IMR-90 (cell line): ENCODE results near the gene CLNS1A. TPM values are rescaled to one million over a fixed set of nuclear protein-coding genes. Genes with fewer than 3 reads are reported as not detected.

Source experiments
- ATAC-seq: fragments of 200-7000 bp; cut with Tn5 transposase; 2 replicates; pipeline ENCODE4 v1.9.1; 2020; ENCODE audit warnings: low read depth, mild to moderate bottlenecking, moderate library complexity
- BruUV-seq: library from RNA; stranded (reverse); fragments of 400-500 nt; replicated peaks from 2 replicates; lab custom pipeline; 2021; lab: Mats Ljungman, UMichigan
- CTCF ChIA-PET: fragments of 300-600 bp; formaldehyde crosslinking; extraction: SDS; loops from one replicate; lab custom pipeline; 2021; ENCODE audit warnings: antibody characterized with exemption; lab: Yijun Ruan, JAX
- POLR2A ChIA-PET: fragments of 300-600 bp; sonication (Branson Sonifier 250); formaldehyde crosslinking; loops from one replicate; lab custom pipeline; 2022; ENCODE audit warnings: antibody characterized with exemption; ENCODE audit not compliant: unreplicated experiment; lab: Charles Lee
- DNase-seq: peaks from one replicate; pipeline ENCODE4 v3.0.0; 2013
- H2AFZ ChIP-seq: replicated peaks from 2 replicates; pipeline ENCODE3; 2013; ENCODE audit warnings: low read length, mild to moderate bottlenecking; ENCODE audit not compliant: poor library complexity
- H2AK5ac ChIP-seq: 2 replicates; pipeline ENCODE4 v1.6.1; 2013; ENCODE audit warnings: low read depth, low read length, inconsistent platforms
- H2AK9ac ChIP-seq: replicated peaks from 2 replicates; pipeline ENCODE3; 2013; ENCODE audit warnings: mild to moderate bottlenecking, low read depth, low read length, moderate library complexity; ENCODE audit not compliant: poor library complexity
- H2BK120ac ChIP-seq: 2 replicates; pipeline ENCODE4 v1.6.1; 2013; ENCODE audit warnings: low read depth, low read length, inconsistent platforms
- H2BK15ac ChIP-seq: 3 replicates; pipeline ENCODE4 v1.6.1; 2013; ENCODE audit warnings: low read depth, low read length, inconsistent platforms
- H2BK20ac ChIP-seq: 2 replicates; pipeline ENCODE4 v1.6.1; 2013; ENCODE audit warnings: low read depth, mild to moderate bottlenecking, inconsistent platforms, low read length, moderate library complexity
- H2BK5ac ChIP-seq: 2 replicates; pipeline ENCODE4 v1.6.1; 2013; ENCODE audit warnings: mild to moderate bottlenecking, low read depth, low read length, inconsistent platforms; ENCODE audit not compliant: poor library complexity, severe bottlenecking
- H3K14ac ChIP-seq: replicated peaks from 2 replicates; pipeline ENCODE4 v1.6.1; 2013; ENCODE audit warnings: low read depth, low read length, inconsistent platforms
- H3K18ac ChIP-seq: 2 replicates; pipeline ENCODE4 v1.6.1; 2013; ENCODE audit warnings: low read depth, low read length, control low read depth
- H3K23ac ChIP-seq: 2 replicates; pipeline ENCODE4 v1.6.1; 2013; ENCODE audit warnings: low read depth, low read length, inconsistent platforms
- H3K27ac ChIP-seq: 2 replicates; pipeline ENCODE4 v1.5.1; 2013; ENCODE audit warnings: mild to moderate bottlenecking, control low read depth, low read length; ENCODE audit not compliant: insufficient read depth
- H3K27me3 ChIP-seq: 2 replicates; pipeline ENCODE4 v1.6.1; 2013; ENCODE audit warnings: low read length; ENCODE audit not compliant: control insufficient read depth, insufficient read depth
- H3K36me3 ChIP-seq: 2 replicates; pipeline ENCODE4 v1.6.1; 2013; ENCODE audit warnings: low read length, mixed read lengths; ENCODE audit not compliant: control insufficient read depth, insufficient read depth
- H3K4ac ChIP-seq: 2 replicates; pipeline ENCODE4 v1.6.1; 2013; ENCODE audit warnings: low read depth, low read length, inconsistent platforms
- H3K4me1 ChIP-seq: 2 replicates; pipeline ENCODE4 v1.6.1; 2013; ENCODE audit warnings: low read length, mixed read lengths; ENCODE audit not compliant: control insufficient read depth, insufficient read depth
- H3K4me2 ChIP-seq: 2 replicates; pipeline ENCODE4 v1.6.1; 2013; ENCODE audit warnings: low read depth, mild to moderate bottlenecking, control low read depth, low read length, moderate library complexity
- H3K4me3 ChIP-seq: 2 replicates; pipeline ENCODE4 v1.5.1; 2013; ENCODE audit warnings: low read depth, mild to moderate bottlenecking, control low read depth, low read length, moderate library complexity; ENCODE audit not compliant: insufficient read depth
- H3K56ac ChIP-seq: 2 replicates; pipeline ENCODE4 v1.6.1; 2013; ENCODE audit warnings: low read length, inconsistent platforms; ENCODE audit not compliant: insufficient read depth; ENCODE audit errors: extremely low read depth
- H3K79me1 ChIP-seq, 2 experiments: 2 replicates each; pipeline ENCODE4 v1.6.1; 2013; ENCODE audit warnings: low read length in 2 of 2, inconsistent platforms in 1 of 2, low read depth in 1 of 2
- H3K9ac ChIP-seq: 2 replicates; pipeline ENCODE4 v1.6.1; 2013; ENCODE audit warnings: low read depth, low read length, control low read depth
- H3K9me1 ChIP-seq: 2 replicates; pipeline ENCODE4 v1.6.1; 2013; ENCODE audit warnings: low read length, inconsistent platforms; ENCODE audit not compliant: insufficient read depth
- H3K9me3 ChIP-seq: 2 replicates; pipeline ENCODE4 v1.6.1; 2013; ENCODE audit warnings: low read length; ENCODE audit not compliant: control insufficient read depth, insufficient read depth
- H4K20me1 ChIP-seq: 2 replicates; pipeline ENCODE4 v1.6.1; 2013; ENCODE audit warnings: low read length, inconsistent platforms; ENCODE audit not compliant: insufficient read depth
- H4K5ac ChIP-seq: 2 replicates; pipeline ENCODE4 v1.6.1; 2013; ENCODE audit warnings: mild to moderate bottlenecking, low read depth, low read length, control low read depth
- H4K8ac ChIP-seq, 2 experiments: 2 replicates each; pipeline ENCODE4 v1.6.1; 2013; ENCODE audit warnings: low read depth in 2 of 2, low read length in 2 of 2, control low read depth in 1 of 2, inconsistent platforms in 1 of 2
- H4K91ac ChIP-seq: 2 replicates; pipeline ENCODE4 v1.6.1; 2013; ENCODE audit warnings: low read depth, low read length, inconsistent platforms; ENCODE audit not compliant: insufficient read depth
- FOS ChIP-seq: fragments of 150-350 bp; IDR thresholded peaks from 2 replicates; pipeline ENCODE4 v1.6.1; 2016; ENCODE audit warnings: low read depth, low read length
- dilution Hi-C: fragments of 300-500 bp; cut with HindIII; formaldehyde crosslinking; loops from one replicate; pipeline ENCODE4 v1.14.3; 2018; ENCODE audit warnings: low sequenced_read_pairs; ENCODE audit not compliant: unreplicated experiment
- in situ Hi-C: fragments of 300-500 bp; cut with MboI; formaldehyde crosslinking; loops from 3 replicates; pipeline ENCODE4 v1.14.3; 2019; ENCODE audit warnings: low sequenced_read_pairs, inconsistent platforms, mixed read lengths
- intact Hi-C: fragments of 100-400 bp; cut with micrococcal nuclease; formaldehyde crosslinking; loops from 2 replicates; pipeline ENCODE4 v1.10.0; 2022
- polyA plus RNA-seq, 3 experiments: library from polyadenylated mRNA; depleted of rRNA; stranded (reverse); fragments of >200 nt; gene quantifications; 2 replicates each; pipeline ENCODE4 v1.2.3, GENCODE V29; 2012; ENCODE audit warnings: low replicate concordance in 1 of 3
- total RNA-seq: library from RNA; depleted of rRNA; stranded (reverse); fragments of >200 nt; gene quantifications from 2 replicates; pipeline ENCODE4 v1.2.3, GENCODE V29; 2012
- TF ChIP-seq, protein P1 (sequence below): fragments of 150-350 bp; IDR thresholded peaks from 2 replicates; pipeline ENCODE4 v1.6.1; 2017; ENCODE audit warnings: mild to moderate bottlenecking, antibody characterized with exemption, low read length, low read depth

The CLNS1A gene
- total and polyA plus RNA-seq, 2 of the 4 experiments (the other 2 are of a cell fraction), result 66.7 to 97.0 TPM

DNA sequence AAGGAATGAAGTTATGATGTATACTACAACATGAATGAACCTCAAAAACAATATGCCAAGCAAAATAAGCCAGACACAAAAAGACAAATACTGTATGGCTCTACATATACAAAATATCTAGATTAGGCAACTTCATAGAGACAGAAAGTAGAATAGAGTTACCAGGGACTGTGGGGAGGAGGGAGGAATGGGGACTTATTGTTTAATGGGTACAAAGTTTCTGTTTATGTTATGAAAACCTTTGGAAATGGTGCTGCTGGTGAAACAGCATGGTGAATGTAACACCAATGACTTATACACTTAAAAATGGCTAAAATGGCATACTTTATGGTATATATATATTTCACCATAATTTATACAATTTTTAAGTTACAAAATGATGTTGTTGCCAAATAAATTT lies 43.7 kb downstream of the CLNS1A start:
- Histone ChIP-seq H3K4me3 (no peak overlapping the region), H3K23ac (no peak overlapping the region), H2BK15ac (no peak overlapping the region), H3K27me3 (no peaks in the 10 kb centered on the region), H3K4me1 (peaks cover 2% of the 10 kb centered on the region; the same call in 1 of the 2 replicates), H3K14ac (no peak overlapping the region), H4K20me1 (no peaks in the 10 kb centered on the region), H3K9me3 (no peaks in the 10 kb centered on the region), H3K27ac (no peak overlapping the region), H2AK5ac (no peak overlapping the region), H3K4ac (no peak overlapping the region), H3K9me1 (no peaks in the 10 kb centered on the region; the same call in 1 of the 2 replicates), H3K9ac (no peak overlapping the region), H3K36me3 (no peaks in the 10 kb centered on the region), H4K5ac (no peak overlapping the region), H2BK120ac (no peak overlapping the region), H4K8ac (no peak overlapping the region), H2BK5ac (no peak overlapping the region), H3K18ac (no peak overlapping the region), H3K56ac (no peak overlapping the region), H3K79me1 (0 out of 4 replicates have a peak, but pooled peaks cover 0 to 5% of the 10 kb centered on the region in 2 experiments), H4K91ac (no peak overlapping the region), H2AK9ac (no peak overlapping the region), H3K4me2 (no peak overlapping the region), H2AFZ (no peak overlapping the region), H2BK20ac (no peak overlapping the region)
- no peak for ATAC-seq
- ChIA-PET POLR2A (no interaction called here), CTCF (interaction anchor here (0.6 to 1.5 kb wide), 2 partner anchors 11 to 322 kb away, joined by 4 to 5 read pairs; no protein-coding TSS in a partner anchor)
- intact Hi-C loops (no loop called here), in situ Hi-C loops (no loop called here), dilution Hi-C loops (no loop called here)
- no peak for DNase-seq
- no peak for TF ChIP-seq FOS
- TF ChIP-seq, protein P1, sequence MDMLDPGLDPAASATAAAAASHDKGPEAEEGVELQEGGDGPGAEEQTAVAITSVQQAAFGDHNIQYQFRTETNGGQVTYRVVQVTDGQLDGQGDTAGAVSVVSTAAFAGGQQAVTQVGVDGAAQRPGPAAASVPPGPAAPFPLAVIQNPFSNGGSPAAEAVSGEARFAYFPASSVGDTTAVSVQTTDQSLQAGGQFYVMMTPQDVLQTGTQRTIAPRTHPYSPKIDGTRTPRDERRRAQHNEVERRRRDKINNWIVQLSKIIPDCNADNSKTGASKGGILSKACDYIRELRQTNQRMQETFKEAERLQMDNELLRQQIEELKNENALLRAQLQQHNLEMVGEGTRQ, result no peak
- BruUV-seq, result no TSS peak
